Uterus (tissue), 2 donors: Measurements from ENCODE around the gene RPTN.

Experiments
- CTCF ChIP-seq, 4 experiments: fragments of 200-600 bp in 2 of 4; fragments of 450-650 bp in 2 of 4; sonication (generic) in 2 of 4; IDR thresholded peaks; one replicate each; pipeline ENCODE4 v1.5.1; 2016 to 2019; ENCODE audit warnings: antibody characterized with exemption in 4 of 4, mild to moderate bottlenecking in 2 of 4, moderate library complexity in 1 of 4
- POLR2A ChIP-seq, 2 donors: fragments of 450-650 bp; IDR thresholded peaks; one replicate each; pipeline ENCODE4 v1.6.1; 2016; ENCODE audit warnings: antibody characterized with exemption in 2 of 2, mild to moderate bottlenecking in 1 of 2, moderate library complexity in 1 of 2

GRCh38 chr1:152112101-152112884 is 46.7 kb downstream of the RPTN start:
- TF ChIP-seq CTCF (IDR thresholded peaks at IDR 0.05) (no peak), POLR2A (IDR thresholded peaks at IDR 0.05) (no peak)
